B cell (primary cell): ENCODE measurements around the gene AMBN.

ENCODE experiments used
- CTCF ChIP-seq: fragments of 200-600 bp; IDR thresholded peaks from one replicate; pipeline ENCODE4 v1.8.0; 2022; ENCODE audit warnings: antibody characterized with exemption, mild to moderate bottlenecking
- EZH2 ChIP-seq: IDR thresholded peaks from 2 replicates; pipeline ENCODE4 v1.6.1; 2012; ENCODE audit warnings: borderline replicate concordance, low read depth, mild to moderate bottlenecking, moderate library complexity, low read length; ENCODE audit not compliant: insufficient read depth, poor library complexity, severe bottlenecking

- peak; percentile 42 for TF ChIP-seq CTCF
- no peak for TF ChIP-seq EZH2
Observed at GRCh38 chr4:70544279-70544868, 47.7 kb upstream of the AMBN start.
